NT2/D1 (cell line): ENCODE data around the gene TCF15.

ENCODE experiments used
- SUZ12 ChIP-seq: IDR thresholded peaks from 2 replicates; pipeline ENCODE4 v1.6.1; 2011; ENCODE audit not compliant: insufficient read length, insufficient read depth; ENCODE audit errors: extremely low read depth
- YY1 ChIP-seq: IDR thresholded peaks from 2 replicates; pipeline ENCODE4 v1.6.1; 2011; ENCODE audit not compliant: insufficient read length, insufficient read depth

DNA sequence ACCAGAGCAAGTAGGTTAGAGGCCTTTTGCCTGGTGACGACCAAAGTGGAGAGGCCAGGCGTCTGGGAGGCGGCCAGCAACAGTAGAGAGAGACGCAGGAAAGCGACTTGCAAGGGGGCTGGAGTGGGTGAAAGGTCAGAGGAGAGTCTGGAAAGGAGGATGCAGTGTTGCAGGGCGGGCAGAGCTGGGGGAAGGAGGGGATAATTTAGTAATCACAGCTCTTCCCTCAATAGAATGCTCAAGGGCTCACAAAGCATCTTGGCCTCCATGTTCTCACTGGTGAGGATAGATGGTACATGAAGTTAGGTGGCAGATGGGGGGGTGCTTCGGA, 25.2 kb downstream of the TCF15 start:
- TF ChIP-seq YY1 (no peak), SUZ12 (no peak)
